SH-SY5Y (cell line): ENCODE measurements around the gene ETV7.

Experiments
- GATA2 ChIP-seq: IDR thresholded peaks from 2 replicates; pipeline ENCODE4 v1.6.1; 2011; ENCODE audit warnings: mild to moderate bottlenecking, low read depth, low read length
- GATA3 ChIP-seq: IDR thresholded peaks from 2 replicates; pipeline ENCODE4 v1.6.1; 2011; ENCODE audit warnings: low read depth, mild to moderate bottlenecking, low read length, moderate library complexity

DNA sequence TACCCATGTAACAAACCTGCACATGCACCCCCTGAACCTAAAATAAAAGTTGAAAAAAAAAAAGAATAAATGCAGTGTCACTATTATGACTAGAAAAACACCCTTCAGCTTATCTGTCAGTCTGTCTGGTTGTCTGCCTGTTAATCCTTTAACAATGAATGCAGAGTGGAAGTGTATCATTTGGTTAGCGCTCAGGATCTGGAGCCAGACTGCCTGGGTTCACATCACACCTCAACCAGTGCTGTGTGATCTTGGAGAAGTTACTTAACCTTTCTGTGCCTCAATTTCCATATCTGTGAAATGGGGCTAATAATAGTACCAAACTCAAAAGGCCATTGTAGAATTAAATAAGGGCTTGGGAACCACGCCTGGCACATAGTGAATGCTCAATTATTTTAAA, 16.8 kb downstream of the ETV7 start:
- TF ChIP-seq GATA2, result no peak
- TF ChIP-seq GATA3, result no peak
